Nephron (organoid): ENCODE measurements around the gene SUMF1.

Experiments
- H3K27ac Mint-ChIP-seq, 3 experiments: 2 replicates each; pipeline ENCODE4 v1.8.0; 2020; ENCODE audit warnings: mixed read lengths in 3 of 3, mild to moderate bottlenecking in 2 of 3, moderate library complexity in 1 of 3
- H3K27me3 Mint-ChIP-seq: 2 replicates; pipeline ENCODE4 v1.8.0; 2021; ENCODE audit warnings: low read depth, mild to moderate bottlenecking, moderate library complexity, mixed read lengths
- H3K36me3 Mint-ChIP-seq: 2 replicates; pipeline ENCODE4 v1.8.0; 2020; ENCODE audit warnings: low read depth, mixed read lengths
- H3K4me1 Mint-ChIP-seq: 2 replicates; pipeline ENCODE4 v1.8.0; 2020; ENCODE audit warnings: mixed read lengths
- H3K4me3 Mint-ChIP-seq, 3 experiments: 2 replicates each; pipeline ENCODE4 v1.8.0; 2020; ENCODE audit warnings: mild to moderate bottlenecking in 3 of 3, mixed read lengths in 3 of 3, moderate library complexity in 2 of 3
- H3K9me3 Mint-ChIP-seq: 2 replicates; pipeline ENCODE4 v1.8.0; 2020; ENCODE audit warnings: mixed read lengths
- CTCF ChIP-seq, 3 experiments: fragments of 200-600 bp; sonication (generic); IDR thresholded peaks; one replicate each; pipeline ENCODE4 v1.5.0; 2021; ENCODE audit warnings: antibody characterized with exemption in 3 of 3; ENCODE audit not compliant: unreplicated experiment in 3 of 3

Gene SUMF1

GRCh38 chr3:4474683-4475490, 7.8 kb upstream of the SUMF1 start:
- Mint-ChIP-seq H3K27me3 (no peaks in the 10 kb centered on the region), H3K9me3 (no peaks in the 10 kb centered on the region), H3K27ac (peak overlapping the region in 1 of 3 experiments; percentile 9), H3K36me3 (no peaks in the 10 kb centered on the region), H3K4me1 (no peaks in the 10 kb centered on the region), H3K4me3 (no peak overlapping the region)
- TF ChIP-seq CTCF (IDR thresholded peaks at IDR 0.05; ENCODE audit: unreplicated experiment in 3 of 3) = no peak

GRCh38 chr3:4472766-4473165, 5.7 kb upstream of the SUMF1 start:
- no peaks in the 10 kb centered on the region for H3K4me1 Mint-ChIP-seq
- TF ChIP-seq CTCF (IDR thresholded peaks at IDR 0.05; ENCODE audit: unreplicated experiment in 3 of 3) = no peak
- H3K9me3 Mint-ChIP-seq = no peaks in the 10 kb centered on the region
- no peaks in the 10 kb centered on the region for H3K27me3 Mint-ChIP-seq
- H3K36me3 Mint-ChIP-seq = no peaks in the 10 kb centered on the region
- H3K27ac Mint-ChIP-seq = no peak overlapping the region
- no peak overlapping the region for H3K4me3 Mint-ChIP-seq

- Mint-ChIP-seq H3K36me3 (no peaks in the 10 kb centered on the region), H3K27me3 (no peaks in the 10 kb centered on the region), H3K4me3 (no peak overlapping the region), H3K9me3 (no peaks in the 10 kb centered on the region), H3K27ac (peak overlapping the region in 1 of 3 experiments; percentile 51), H3K4me1 (peaks cover 1% of the 10 kb centered on the region)
- no peak for TF ChIP-seq CTCF (IDR thresholded peaks at IDR 0.05; ENCODE audit: unreplicated experiment in 3 of 3)
Observed at GRCh38 chr3:4472312-4472711, 5.2 kb upstream of the SUMF1 start.

- Mint-ChIP-seq H3K4me1 (peaks cover 4% of the 10 kb centered on the region), H3K9me3 (no peaks in the 10 kb centered on the region), H3K27ac (peak overlapping the region in 1 of 3 experiments; percentile 51), H3K4me3 (no peak overlapping the region), H3K36me3 (no peaks in the 10 kb centered on the region), H3K27me3 (no peaks in the 10 kb centered on the region)
- TF ChIP-seq CTCF (IDR thresholded peaks at IDR 0.05; ENCODE audit: unreplicated experiment in 3 of 3) = no peak
Observed at GRCh38 chr3:4471907-4472306, 4.8 kb upstream of the SUMF1 start.

GRCh38 chr3:4467522-4467867, 426 bp upstream of the SUMF1 start:
- Mint-ChIP-seq H3K27ac (peak overlapping the region; percentile 89 to 96 (median 91)), H3K9me3 (no peaks in the 10 kb centered on the region), H3K36me3 (no peaks in the 10 kb centered on the region)

More at GRCh38 chr3:4467522-4467867, 426 bp upstream of the SUMF1 start:
- no peaks in the 10 kb centered on the region for H3K27me3 Mint-ChIP-seq
- H3K4me3 Mint-ChIP-seq = peak overlapping the region; percentile 93 to 95 (median 94)
- peaks cover 11% of the 10 kb centered on the region for H3K4me1 Mint-ChIP-seq
- TF ChIP-seq CTCF (IDR thresholded peaks at IDR 0.05; ENCODE audit: unreplicated experiment in 3 of 3) = no peak
